Ureter (tissue), 1 donor: ENCODE measurements around the gene KCNS1. TPM values are rescaled to one million over a fixed set of nuclear protein-coding genes. Genes with fewer than 3 reads are reported as not detected.
"Not testable (repeated sequence)": the region's sequence is repeated elsewhere in the genome, so short reads cannot be mapped to it uniquely, and the experiment has no call there.

Experiments
- DNase-seq: peaks from one replicate; pipeline ENCODE4 v3.0.0-alpha.2; 2020; ENCODE audit warnings: low spot score
- total RNA-seq: library from RNA; stranded (reverse); gene quantifications from one replicate; pipeline ENCODE4 v1.2.4, GENCODE V29; 2023
- donor health status: DM: yes; HTN: yes; CAD: no.

Gene KCNS1
- total RNA-seq, 1 donor from 2014 or later, result 0.86 TPM

GRCh38 chr20:45077559-45077958 is 23.4 kb downstream of the KCNS1 start:
- no peak for DNase-seq

DNA sequence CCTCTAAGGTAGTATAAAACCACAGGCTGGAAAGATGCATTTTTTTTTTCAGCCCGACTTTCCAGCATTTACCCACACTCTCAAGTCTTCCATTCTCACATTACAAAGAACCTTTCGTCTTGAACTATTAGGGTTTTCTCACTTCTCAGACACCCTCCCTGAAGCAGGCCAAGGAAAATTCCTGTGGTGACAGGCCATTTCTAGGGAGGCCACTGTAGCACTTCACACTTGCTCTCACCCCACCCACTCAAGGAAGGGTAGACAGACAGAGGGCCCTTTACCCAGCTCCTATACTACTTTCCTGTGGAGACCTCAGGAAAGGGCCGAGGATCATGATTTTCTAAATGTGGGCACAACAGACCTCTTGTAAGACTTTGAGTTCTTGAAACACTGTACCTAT is 27.7 kb downstream of the KCNS1 start:
- DNase-seq, result no peak

GRCh38 chr20:45072066-45072465 is 28.9 kb downstream of the KCNS1 start:
- DNase-seq, result no peak

DNA sequence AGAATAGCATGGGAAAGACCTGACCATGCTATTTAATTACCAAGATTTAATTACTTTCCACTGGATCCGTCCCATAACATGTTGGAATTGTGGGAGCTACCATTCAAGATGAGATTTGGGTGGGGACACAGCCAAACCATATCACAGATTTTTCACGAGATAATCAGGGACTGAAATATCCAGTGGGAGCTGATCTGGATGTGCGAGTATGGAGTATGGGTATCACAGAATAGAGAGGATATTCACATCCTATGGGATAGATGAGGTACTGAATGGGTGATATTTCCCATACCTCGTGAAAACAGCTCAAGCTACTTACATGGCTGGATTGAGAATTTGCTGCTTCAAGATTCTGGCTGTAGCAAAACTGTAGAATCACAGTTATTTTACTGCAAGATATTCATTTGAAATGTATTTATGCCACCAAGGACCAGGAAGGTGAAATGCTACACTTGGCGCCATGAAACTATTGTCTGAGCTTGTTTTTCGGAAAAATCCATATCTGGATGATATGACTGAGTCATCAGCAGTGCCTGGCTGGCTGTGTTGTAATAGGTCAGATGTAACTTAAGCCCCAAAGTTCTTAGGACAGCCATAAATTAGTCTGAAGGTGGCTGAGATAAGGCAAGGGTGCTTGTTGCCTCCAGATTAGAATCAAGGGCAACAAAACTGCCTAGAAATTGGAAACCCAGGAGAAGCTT is 29.8 kb downstream of the KCNS1 start:
- DNase-seq, result no peak

- DNase-seq, result no peak
These were observed 31.7 kb downstream of the KCNS1 start for GRCh38 chr20:45069261-45069660.

- DNase-seq, result no peak
These were observed 33.4 kb downstream of the KCNS1 start for GRCh38 chr20:45067558-45067957.

DNA sequence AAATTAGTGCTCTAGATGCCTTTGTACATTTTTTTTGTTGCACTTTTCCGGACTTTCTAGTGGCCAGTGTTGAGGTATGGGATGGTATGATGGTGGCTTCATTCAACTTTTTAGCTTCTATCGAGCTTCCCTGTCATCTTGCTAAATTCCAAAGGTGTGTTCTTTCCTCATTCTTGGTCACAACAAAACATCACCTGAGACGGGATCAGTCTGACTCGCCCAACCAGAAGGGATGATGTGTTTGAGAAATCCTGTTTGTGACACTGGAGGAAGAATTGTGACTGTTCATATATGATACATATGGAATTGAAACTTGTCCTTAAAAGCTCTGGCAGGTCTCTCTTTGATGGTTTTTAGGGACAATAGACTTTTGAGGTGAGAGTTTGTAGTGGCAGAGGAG is 33.8 kb downstream of the KCNS1 start:
- DNase-seq, result no peak

- DNase-seq, result no peak
These were observed 34.6 kb downstream of the KCNS1 start for GRCh38 chr20:45066372-45066771.

DNA sequence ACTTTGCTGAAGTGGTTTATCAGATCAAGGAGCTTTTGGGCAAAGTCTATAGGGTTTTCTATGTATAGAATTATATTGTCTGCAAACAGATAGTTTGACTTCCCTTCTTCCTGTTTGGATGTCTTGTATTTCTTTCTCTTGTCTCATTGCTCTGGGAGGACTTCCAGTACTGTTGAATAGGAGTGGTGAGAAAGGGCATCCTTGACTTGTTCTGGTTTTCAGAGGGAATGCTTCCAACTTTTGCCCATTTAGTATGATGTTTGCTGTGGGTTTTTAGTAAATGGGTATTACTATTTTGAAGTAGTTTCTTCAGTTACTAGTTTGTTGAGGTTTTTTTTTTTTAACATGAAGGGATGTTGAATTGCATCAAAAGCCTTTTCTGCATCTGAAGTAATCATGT is 36.1 kb downstream of the KCNS1 start:
- no peak for DNase-seq

- DNase-seq, result not testable (repeated sequence)
These were observed 37.8 kb downstream of the KCNS1 start for GRCh38 chr20:45063107-45063506.

GRCh38 chr20:45061244-45061643 is 39.7 kb downstream of the KCNS1 start:
- DNase-seq, result no peak

DNA sequence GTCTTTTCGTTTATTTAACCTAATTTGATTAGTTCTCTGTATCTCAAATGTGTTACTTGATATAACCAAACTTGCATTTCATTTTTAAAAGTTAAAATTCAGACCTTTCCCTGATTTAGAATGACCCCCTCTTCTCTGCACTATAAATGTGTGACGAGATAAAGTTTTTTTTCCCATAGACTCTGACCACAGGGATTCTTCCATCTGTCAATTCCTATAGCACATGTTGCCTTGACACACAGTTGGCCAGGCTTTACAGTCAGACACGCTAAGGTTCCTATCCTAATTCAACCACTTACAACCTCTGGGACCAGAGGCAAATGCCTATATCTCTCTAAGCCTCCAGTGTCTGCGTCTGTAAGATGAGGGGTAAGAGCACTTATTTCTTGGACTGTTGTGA is 40.6 kb downstream of the KCNS1 start:
- DNase-seq, result no peak

- no peak for DNase-seq
These were observed 41.8 kb downstream of the KCNS1 start for GRCh38 chr20:45059022-45059728.

- no peak for DNase-seq
These were observed 42.6 kb downstream of the KCNS1 start for GRCh38 chr20:45058168-45058850.

GRCh38 chr20:45056473-45057173 is 44.3 kb downstream of the KCNS1 start:
- DNase-seq, result no peak

GRCh38 chr20:45055056-45055455 is 45.9 kb downstream of the KCNS1 start:
- no peak for DNase-seq

- DNase-seq, result no peak
These were observed 47.2 kb downstream of the KCNS1 start for GRCh38 chr20:45053430-45054351.

DNA sequence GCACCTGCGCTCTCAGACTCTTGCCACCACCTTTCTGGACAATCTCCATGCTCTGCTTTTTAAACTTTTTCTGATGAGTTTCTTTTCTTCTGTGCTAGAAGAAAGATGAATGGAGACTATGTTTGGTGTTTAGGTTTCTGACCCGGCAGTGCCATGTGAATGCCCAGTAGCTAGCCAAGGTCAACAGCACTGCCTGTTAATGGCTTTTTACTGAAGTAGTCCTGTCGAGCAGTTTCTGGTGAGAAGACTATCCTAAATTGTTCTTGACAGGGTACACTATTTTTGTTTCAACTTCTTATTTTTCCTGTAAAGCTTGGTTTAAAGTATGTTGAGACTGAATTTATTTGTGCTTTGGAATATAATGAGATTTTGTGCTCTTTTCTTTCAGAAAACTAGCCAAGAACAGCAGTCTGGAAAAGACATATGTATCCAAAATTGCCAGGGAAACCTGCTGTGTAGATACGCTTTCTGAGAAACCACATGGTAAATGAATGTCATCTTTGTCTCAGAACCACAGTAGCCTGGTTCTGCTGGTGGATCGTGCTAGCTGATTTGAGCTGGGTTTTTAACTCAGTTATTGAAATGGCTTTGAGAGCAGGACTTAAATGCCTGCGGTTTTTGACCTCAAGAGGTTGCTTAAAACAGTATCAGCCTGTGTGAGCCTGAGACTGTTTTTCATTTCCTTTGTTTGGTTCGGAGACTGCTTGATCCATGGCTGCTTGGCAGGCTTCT is 48.1 kb downstream of the KCNS1 start:
- no peak for DNase-seq

DNA sequence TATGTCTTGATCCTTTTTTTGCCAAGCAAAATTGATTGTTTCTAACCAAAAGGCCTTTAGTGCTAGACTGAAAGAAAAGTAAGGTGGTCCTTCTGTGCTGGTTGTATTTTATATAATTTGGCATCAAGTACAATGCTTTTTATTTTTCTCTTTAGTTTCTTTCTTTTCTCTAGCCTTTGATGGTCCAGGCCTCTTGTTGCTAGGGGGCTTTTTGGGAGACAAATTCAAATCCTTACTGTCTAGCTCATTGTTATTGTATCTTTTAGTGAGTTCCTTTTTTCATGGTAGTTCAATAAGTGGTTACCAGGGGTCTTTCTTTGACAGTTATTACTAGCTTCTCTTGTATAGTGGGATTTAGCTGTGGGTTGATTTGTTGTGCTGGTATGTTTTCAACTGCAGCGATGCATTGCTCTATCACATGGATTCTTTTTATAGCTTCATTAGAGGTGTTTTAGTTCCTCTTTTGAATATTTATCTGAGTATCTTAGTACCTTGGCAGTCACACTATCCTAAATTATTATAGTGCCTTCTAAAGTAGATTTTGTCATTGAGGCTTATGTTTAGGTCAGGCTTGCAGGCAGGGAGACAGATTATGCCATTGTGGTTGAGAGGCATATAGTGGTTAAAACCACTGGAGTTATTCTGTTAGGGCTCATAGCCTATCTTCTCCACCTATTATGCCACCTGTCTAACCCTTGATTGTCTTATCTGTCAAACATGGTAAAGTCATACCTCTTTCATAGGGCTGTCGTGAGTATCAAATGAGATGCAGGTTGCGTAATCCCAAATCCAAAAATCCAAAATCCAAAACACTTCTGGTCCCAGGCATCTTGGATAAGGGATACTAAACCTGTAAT is 49.5 kb downstream of the KCNS1 start:
- DNase-seq, result no peak
